Adrenal gland (tissue), 5 donors: Measurements from ENCODE around the gene PLXNA4.

Experiments used
- CTCF ChIP-seq, 6 experiments: fragments of 450-650 bp in 4 of 6; fragments of 200-600 bp in 2 of 6; sonication (generic) in 1 of 6; IDR thresholded peaks; 1 replicate in 5 of 6; 2 replicates in 1 of 6; pipeline versions ENCODE4 v1.5.1 to v1.8.0; 2016 to 2021; ENCODE audit warnings: antibody characterized with exemption in 6 of 6, mild to moderate bottlenecking in 2 of 6, moderate library complexity in 1 of 6
- POLR2A ChIP-seq, 2 donors: fragments of 450-650 bp; IDR thresholded peaks; one replicate each; pipeline ENCODE4 v1.6.1; 2017; ENCODE audit warnings: antibody characterized with exemption in 2 of 2, mild to moderate bottlenecking in 2 of 2, moderate library complexity in 1 of 2
- donor health status: DM: no; HTN: no; CAD: no.

- TF ChIP-seq CTCF (IDR thresholded peaks at IDR 0.05) (no peak), POLR2A (IDR thresholded peaks at IDR 0.05) (no peak)
Measured at GRCh38 chr7:132333301-132333700, 243.0 kb downstream of the PLXNA4 start.
